22Rv1 (cell line): ENCODE results near the gene SLC6A9.

Experiments used
- CTCF ChIP-seq: fragments of 450-650 bp; IDR thresholded peaks from 2 replicates; pipeline ENCODE4 v1.5.1; 2017; ENCODE audit warnings: mild to moderate bottlenecking
- ZFX ChIP-seq: fragments of 450-650 bp; IDR thresholded peaks from 2 replicates; pipeline ENCODE4 v1.6.1; 2017; ENCODE audit warnings: antibody characterized with exemption, borderline replicate concordance

GRCh38 chr1:43962324-43962723, 68.9 kb downstream of the SLC6A9 start:
- TF ChIP-seq CTCF (no peak), ZFX (no peak)
